Tibial artery (tissue), 4 donors: ENCODE data around the gene ARRB1.

Source experiments
- DNase-seq, 2 donors: peaks; one replicate each; pipeline ENCODE4 v3.0.0-alpha.2; 2019
- H3K27ac ChIP-seq, 2 donors: fragments of 200-600 bp; sonication (generic) in 1 of 2; 1 replicate in 1 of 2; 2 replicates in 1 of 2; pipeline ENCODE4 v1.5.1; 2018 to 2019; ENCODE audit warnings: mild to moderate bottlenecking in 1 of 2
- H3K27me3 ChIP-seq, 2 donors: fragments of 200-600 bp; sonication (generic) in 1 of 2; one replicate each; pipeline versions ENCODE4 v1.5.1 to v1.6.0; 2016 to 2019
- H3K36me3 ChIP-seq, 3 donors: fragments of 200-600 bp; sonication (generic) in 2 of 3; one replicate each; pipeline ENCODE4 v1.5.1; 2016 to 2019; ENCODE audit warnings: mild to moderate bottlenecking in 2 of 3
- H3K4me1 ChIP-seq, 4 donors: fragments of 200-600 bp; sonication (generic) in 2 of 4; 1 replicate in 3 of 4; 2 replicates in 1 of 4; pipeline ENCODE4 v1.5.1; 2016 to 2019
- H3K4me3 ChIP-seq, 2 donors: fragments of 200-600 bp; sonication (generic) in 1 of 2; 1 replicate in 1 of 2; 2 replicates in 1 of 2; pipeline ENCODE4 v1.5.1; 2018 to 2019; ENCODE audit warnings: mild to moderate bottlenecking in 2 of 2
- H3K9me3 ChIP-seq, 3 donors: fragments of 200-600 bp; sonication (generic) in 1 of 3; one replicate each; pipeline ENCODE4 v1.5.1; 2016 to 2019
- intact Hi-C: fragments of 100-400 bp; cut with DNase I; formaldehyde crosslinking; loops from one replicate; pipeline ENCODE4 v1.15.0; 2023; ENCODE audit warnings: low total_unique reads
- TF ChIP-seq, protein P1 (sequence below), 2 experiments: fragments of 200-600 bp in 1 of 2; fragments of 450-650 bp in 1 of 2; IDR thresholded peaks; one replicate each; pipeline ENCODE4 v1.5.1; 2017 to 2019; ENCODE audit warnings: antibody characterized with exemption in 2 of 2, mild to moderate bottlenecking in 1 of 2, moderate library complexity in 1 of 2

Gene ARRB1

DNA sequence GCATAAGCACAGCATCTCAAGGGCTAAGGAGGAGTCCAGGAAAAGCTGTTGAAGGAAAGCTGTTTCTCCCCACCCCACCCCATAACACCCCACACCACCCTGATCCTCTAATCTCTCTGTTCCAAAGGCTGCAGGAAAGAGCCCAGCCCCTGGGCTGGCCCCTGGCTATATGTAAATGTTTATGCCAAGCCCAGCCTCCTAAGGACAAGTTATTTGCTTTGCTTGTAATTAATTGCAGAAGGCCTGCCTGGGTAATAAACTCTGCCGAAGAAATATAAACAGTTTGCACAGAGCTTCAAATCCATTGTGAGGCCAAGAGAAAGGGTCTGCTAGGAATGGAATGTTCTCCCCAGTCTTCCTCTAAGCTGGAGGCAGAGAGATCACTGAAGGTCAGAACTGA lies 21.2 kb downstream of the ARRB1 start:
- DNase-seq: no peak
- no peaks in the 10 kb centered on the region for H3K36me3 ChIP-seq
- intact Hi-C loops: no loop called here
- H3K9me3 ChIP-seq: no peaks in the 10 kb centered on the region
- H3K27me3 ChIP-seq: no peaks in the 10 kb centered on the region
- no peak overlapping the region for H3K4me3 ChIP-seq
- no peak overlapping the region for H3K27ac ChIP-seq
- TF ChIP-seq, protein P1, sequence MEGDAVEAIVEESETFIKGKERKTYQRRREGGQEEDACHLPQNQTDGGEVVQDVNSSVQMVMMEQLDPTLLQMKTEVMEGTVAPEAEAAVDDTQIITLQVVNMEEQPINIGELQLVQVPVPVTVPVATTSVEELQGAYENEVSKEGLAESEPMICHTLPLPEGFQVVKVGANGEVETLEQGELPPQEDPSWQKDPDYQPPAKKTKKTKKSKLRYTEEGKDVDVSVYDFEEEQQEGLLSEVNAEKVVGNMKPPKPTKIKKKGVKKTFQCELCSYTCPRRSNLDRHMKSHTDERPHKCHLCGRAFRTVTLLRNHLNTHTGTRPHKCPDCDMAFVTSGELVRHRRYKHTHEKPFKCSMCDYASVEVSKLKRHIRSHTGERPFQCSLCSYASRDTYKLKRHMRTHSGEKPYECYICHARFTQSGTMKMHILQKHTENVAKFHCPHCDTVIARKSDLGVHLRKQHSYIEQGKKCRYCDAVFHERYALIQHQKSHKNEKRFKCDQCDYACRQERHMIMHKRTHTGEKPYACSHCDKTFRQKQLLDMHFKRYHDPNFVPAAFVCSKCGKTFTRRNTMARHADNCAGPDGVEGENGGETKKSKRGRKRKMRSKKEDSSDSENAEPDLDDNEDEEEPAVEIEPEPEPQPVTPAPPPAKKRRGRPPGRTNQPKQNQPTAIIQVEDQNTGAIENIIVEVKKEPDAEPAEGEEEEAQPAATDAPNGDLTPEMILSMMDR (IDR thresholded peaks at IDR 0.05): no peak
- peaks cover 0 to 17% (median 5%) of the 10 kb centered on the region in 4 donors for H3K4me1 ChIP-seq

DNA sequence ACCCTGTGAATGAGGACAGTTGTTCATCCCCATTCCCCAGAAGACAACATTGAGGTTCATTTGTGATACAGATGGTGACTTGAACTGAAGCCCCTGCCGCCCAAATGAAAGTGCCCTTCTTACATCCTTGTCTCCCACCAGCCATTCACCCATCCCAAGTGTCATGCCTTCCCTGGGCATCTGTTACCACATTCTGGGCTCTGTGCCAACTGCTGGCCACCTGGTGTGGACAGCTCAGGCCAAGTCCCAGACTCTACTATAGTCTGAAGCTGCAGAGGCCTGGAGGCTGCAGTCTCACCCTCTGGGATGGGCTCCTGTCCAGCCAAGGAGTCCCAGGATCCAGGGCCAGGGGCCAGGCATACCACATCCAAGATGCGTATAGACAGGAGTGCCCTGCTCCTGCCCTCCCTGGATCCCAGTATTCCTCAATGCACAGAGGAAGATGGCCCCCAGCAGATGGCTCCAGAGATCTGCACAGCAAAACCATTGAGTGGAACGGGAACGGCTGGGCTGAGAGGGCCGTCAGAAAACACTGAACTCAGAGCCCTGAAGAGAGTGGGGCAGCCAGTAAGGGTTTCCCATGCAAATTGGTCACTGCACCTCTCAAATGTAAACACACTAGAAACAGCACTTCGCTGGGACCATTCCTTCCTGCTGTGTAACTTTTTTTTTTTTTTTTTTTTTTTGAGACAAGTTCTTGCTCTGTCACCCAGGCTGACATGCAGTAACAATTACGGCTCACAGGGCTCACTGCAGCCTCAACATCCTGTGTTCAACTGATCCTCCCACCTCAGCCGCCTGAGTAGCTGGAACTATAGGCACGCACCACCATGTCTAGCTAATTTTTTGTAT lies 22.8 kb downstream of the ARRB1 start:
- H3K4me1 ChIP-seq: peaks cover 0 to 17% (median 5%) of the 10 kb centered on the region in 4 donors
- peak; percentile 74 to 82 for DNase-seq
- H3K27me3 ChIP-seq: no peaks in the 10 kb centered on the region
- no peaks in the 10 kb centered on the region for H3K36me3 ChIP-seq
- intact Hi-C loops: loop anchor here (10.0 kb wide), 1 partner anchor 56 kb away; no protein-coding TSS in a partner anchor
- H3K9me3 ChIP-seq: no peaks in the 10 kb centered on the region
- H3K4me3 ChIP-seq: no peak overlapping the region
- H3K27ac ChIP-seq: no peak overlapping the region
- TF ChIP-seq, protein P1 (IDR thresholded peaks at IDR 0.05): peak; percentile 41 to 50

DNA sequence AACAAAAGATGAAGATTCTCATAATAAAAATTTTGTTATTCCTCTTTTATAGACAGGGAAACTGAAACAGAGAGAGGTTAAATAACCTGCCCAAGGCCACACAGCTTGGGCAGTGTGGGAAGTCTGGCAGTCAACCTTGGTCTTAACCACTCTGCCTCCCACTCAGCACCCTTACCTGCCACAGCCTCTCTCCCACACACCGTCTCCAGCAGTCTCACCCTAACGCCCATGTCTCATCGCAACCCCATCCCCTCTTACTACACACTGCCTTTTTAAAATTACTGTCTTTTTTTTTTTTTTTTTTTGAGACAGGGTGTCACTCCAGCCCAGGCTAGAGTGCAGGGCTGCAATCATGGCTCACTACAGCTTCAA lies 25.0 kb downstream of the ARRB1 start:
- TF ChIP-seq, protein P1 (IDR thresholded peaks at IDR 0.05): no peak
- Histone ChIP-seq H3K4me1 (peaks cover 0 to 17% (median 5%) of the 10 kb centered on the region in 4 donors), H3K27me3 (no peaks in the 10 kb centered on the region), H3K9me3 (no peaks in the 10 kb centered on the region), H3K27ac (no peak overlapping the region), H3K36me3 (no peaks in the 10 kb centered on the region), H3K4me3 (no peak overlapping the region)
- intact Hi-C loops: loop anchor here (10.0 kb wide), 1 partner anchor 58 kb away; no protein-coding TSS in a partner anchor
- DNase-seq: no peak

DNA sequence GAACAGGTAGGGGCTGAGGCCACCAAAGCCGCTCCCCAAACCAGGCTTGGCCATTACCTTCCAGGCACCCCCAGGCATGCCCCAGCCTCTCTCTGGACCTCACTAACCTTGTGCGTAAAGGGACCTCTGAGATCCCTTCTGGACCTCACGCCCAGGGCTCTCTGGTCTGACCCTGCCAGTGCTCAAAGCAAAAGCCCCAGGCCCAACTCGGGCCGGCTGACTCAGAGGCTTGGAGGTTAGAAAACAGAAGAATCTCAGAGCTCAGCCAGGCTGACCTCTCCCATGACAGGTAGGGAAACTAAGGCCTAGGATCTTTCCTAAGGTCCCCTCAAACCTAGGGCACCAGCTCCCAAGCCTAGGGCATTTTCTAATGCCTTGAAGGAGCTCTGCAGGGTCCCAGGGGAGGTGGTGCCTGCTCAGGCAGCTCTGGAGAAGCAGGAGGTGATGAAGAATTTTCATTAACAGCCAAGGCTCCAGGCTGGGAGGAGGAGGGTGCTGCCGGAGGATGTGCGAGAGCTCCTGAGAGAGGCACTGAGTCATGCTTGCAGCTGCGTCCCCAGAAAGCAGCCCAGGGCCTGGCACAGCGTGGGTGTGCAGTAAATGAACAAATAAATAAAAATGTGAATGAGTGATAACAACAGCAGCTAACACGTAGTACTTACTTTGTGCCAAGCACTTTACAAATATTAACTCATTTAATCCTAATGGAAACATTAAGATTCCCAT lies 25.6 kb downstream of the ARRB1 start:
- Histone ChIP-seq H3K4me1 (peaks cover 0 to 17% (median 6%) of the 10 kb centered on the region in 4 donors), H3K4me3 (no peak overlapping the region), H3K36me3 (no peaks in the 10 kb centered on the region), H3K9me3 (no peaks in the 10 kb centered on the region), H3K27ac (peak overlapping the region in 1 of 2 donors; percentile 27), H3K27me3 (no peaks in the 10 kb centered on the region)
- DNase-seq: peak; percentile 75 to 79
- TF ChIP-seq, protein P1 (IDR thresholded peaks at IDR 0.05): no peak
- intact Hi-C loops: loop anchor here (10.0 kb wide), 1 partner anchor 59 kb away; no protein-coding TSS in a partner anchor

DNA sequence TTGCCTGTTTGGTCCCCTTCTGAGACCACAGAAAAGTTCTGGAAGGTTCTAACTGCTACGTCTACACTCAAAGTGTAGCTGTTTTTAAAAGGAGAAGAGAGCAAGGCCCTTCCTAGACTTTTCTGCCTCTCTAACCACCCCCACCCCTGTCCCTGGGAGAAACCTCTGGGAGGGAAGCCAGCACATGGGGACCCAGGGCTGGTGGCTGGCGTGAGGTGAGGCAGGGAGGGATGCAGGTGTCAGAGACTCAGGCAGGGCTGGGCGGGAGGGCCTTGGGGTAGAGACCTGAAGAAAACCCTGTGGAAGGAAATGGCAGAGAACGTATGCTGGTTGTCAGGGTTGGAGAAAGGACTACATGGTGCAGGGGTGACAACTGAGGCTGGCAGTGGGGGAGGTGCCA lies 26.7 kb downstream of the ARRB1 start:
- DNase-seq: no peak
- Histone ChIP-seq H3K27me3 (no peaks in the 10 kb centered on the region), H3K9me3 (no peaks in the 10 kb centered on the region), H3K36me3 (no peaks in the 10 kb centered on the region), H3K4me3 (no peak overlapping the region), H3K4me1 (peaks cover 0 to 23% (median 8%) of the 10 kb centered on the region in 4 donors), H3K27ac (no peak overlapping the region)
- TF ChIP-seq, protein P1 (IDR thresholded peaks at IDR 0.05): no peak
- intact Hi-C loops: loop anchor here (10.0 kb wide), 1 partner anchor 60 kb away; no protein-coding TSS in a partner anchor
